ENCODE measurements around the gene TCP11L2.

Gene TCP11L2

GRCh38 chr12:106265116-106265515, 37.4 kb upstream of the TCP11L2 start:
- Histone ChIP-seq H3K4me3 (ENCODE audit: low read length) (no peak overlapping the region), H3K9me3 (ENCODE audit: control insufficient read depth, insufficient read depth, low read length) (no peaks in the 10 kb centered on the region), H3K4me2 (ENCODE audit: low read length) (no peak overlapping the region), H3K27ac (ENCODE audit: low read depth, low read length) (no peak overlapping the region), H4K20me1 (ENCODE audit: control insufficient read depth, insufficient read depth, low read depth, low read length) (no peaks in the 10 kb centered on the region), H3K9me2 (replicated peaks; ENCODE audit: control insufficient read depth, low read length) (no peaks in the 10 kb centered on the region), H3K79me2 (ENCODE audit: control insufficient read depth, low read length) (no peaks in the 10 kb centered on the region), H3K4me1 (ENCODE audit: control insufficient read depth, low read length) (no peaks in the 10 kb centered on the region), H3K27me3 (ENCODE audit: control insufficient read depth, low read length) (0 out of 2 replicates have a peak, but pooled peaks cover 2% of the 10 kb centered on the region), H3K36me3 (ENCODE audit: control insufficient read depth, low read length) (no peaks in the 10 kb centered on the region), H3F3A (ENCODE audit: control insufficient read depth, insufficient read depth) (no peaks in the 10 kb centered on the region)
- no peak for TF ChIP-seq EZH2phosphoT487 (IDR thresholded peaks at IDR 0.05; ENCODE audit: borderline replicate concordance, low read length)
- TF ChIP-seq CTCF (IDR thresholded peaks at IDR 0.05; ENCODE audit: low read depth, low read length, poor library complexity, severe bottlenecking): no peak

GRCh38 chr12:106267535-106267934, 35.0 kb upstream of the TCP11L2 start:
- Histone ChIP-seq H3K27me3 (ENCODE audit: control insufficient read depth, low read length) (0 out of 2 replicates have a peak, but pooled peaks cover 2% of the 10 kb centered on the region), H3K9me3 (ENCODE audit: control insufficient read depth, insufficient read depth, low read length) (no peaks in the 10 kb centered on the region), H3K9me2 (replicated peaks; ENCODE audit: control insufficient read depth, low read length) (no peaks in the 10 kb centered on the region), H3K4me3 (ENCODE audit: low read length) (no peak overlapping the region), H3K4me1 (ENCODE audit: control insufficient read depth, low read length) (no peaks in the 10 kb centered on the region), H3K27ac (ENCODE audit: low read depth, low read length) (no peak overlapping the region), H3F3A (ENCODE audit: control insufficient read depth, insufficient read depth) (no peaks in the 10 kb centered on the region), H3K36me3 (ENCODE audit: control insufficient read depth, low read length) (no peaks in the 10 kb centered on the region), H4K20me1 (ENCODE audit: control insufficient read depth, insufficient read depth, low read depth, low read length) (no peaks in the 10 kb centered on the region), H3K4me2 (ENCODE audit: low read length) (no peak overlapping the region), H3K79me2 (ENCODE audit: control insufficient read depth, low read length) (no peaks in the 10 kb centered on the region)
- no peak for TF ChIP-seq CTCF (IDR thresholded peaks at IDR 0.05; ENCODE audit: low read depth, low read length, poor library complexity, severe bottlenecking)
- no peak for TF ChIP-seq EZH2phosphoT487 (IDR thresholded peaks at IDR 0.05; ENCODE audit: borderline replicate concordance, low read length)

- H3K79me2 ChIP-seq (ENCODE audit: control insufficient read depth, low read length): no peaks in the 10 kb centered on the region
- no peaks in the 10 kb centered on the region for H3K4me1 ChIP-seq (ENCODE audit: control insufficient read depth, low read length)
- no peaks in the 10 kb centered on the region for H3F3A ChIP-seq (ENCODE audit: control insufficient read depth, insufficient read depth)
- H3K36me3 ChIP-seq (ENCODE audit: control insufficient read depth, low read length): no peaks in the 10 kb centered on the region
- H3K9me3 ChIP-seq (ENCODE audit: control insufficient read depth, insufficient read depth, low read length): no peaks in the 10 kb centered on the region
- H3K27ac ChIP-seq (ENCODE audit: low read depth, low read length): no peak overlapping the region
- H3K4me3 ChIP-seq (ENCODE audit: low read length): no peak overlapping the region
- H3K4me2 ChIP-seq (ENCODE audit: low read length): no peak overlapping the region
- TF ChIP-seq CTCF (IDR thresholded peaks at IDR 0.05; ENCODE audit: low read depth, low read length, poor library complexity, severe bottlenecking): no peak
- TF ChIP-seq EZH2phosphoT487 (IDR thresholded peaks at IDR 0.05; ENCODE audit: borderline replicate concordance, low read length): no peak
- H4K20me1 ChIP-seq (ENCODE audit: control insufficient read depth, insufficient read depth, low read depth, low read length): no peaks in the 10 kb centered on the region
- 0 out of 2 replicates have a peak, but pooled peaks cover 2% of the 10 kb centered on the region for H3K27me3 ChIP-seq (ENCODE audit: control insufficient read depth, low read length)
- H3K9me2 ChIP-seq (replicated peaks; ENCODE audit: control insufficient read depth, low read length): no peaks in the 10 kb centered on the region
These were observed 33.3 kb upstream of the TCP11L2 start for GRCh38 chr12:106269150-106269771.

All from DOHH2 (cell line).